Measurements from ENCODE around the gene KDM5A. TPM values are rescaled to one million over a fixed set of nuclear protein-coding genes. Genes with fewer than 3 reads are reported as not detected.
"Not testable (repeated sequence)": the region's sequence is repeated elsewhere in the genome, so short reads cannot be mapped to it uniquely, and the experiment has no call there.

The KDM5A gene
- total RNA-seq, result 35.1 and 51.6 TPM in 2 replicates

GRCh38 chr12:389142-390096 is at the start of gene KDM5A:
Gene KDM5A (minus strand): TSS chr12:389320. CDS start chr12:389091, 229 bp downstream.
- peak; percentile 92 to 96 for DNase-seq (ENCODE audit: low read depth in 2 of 2)

DNA sequence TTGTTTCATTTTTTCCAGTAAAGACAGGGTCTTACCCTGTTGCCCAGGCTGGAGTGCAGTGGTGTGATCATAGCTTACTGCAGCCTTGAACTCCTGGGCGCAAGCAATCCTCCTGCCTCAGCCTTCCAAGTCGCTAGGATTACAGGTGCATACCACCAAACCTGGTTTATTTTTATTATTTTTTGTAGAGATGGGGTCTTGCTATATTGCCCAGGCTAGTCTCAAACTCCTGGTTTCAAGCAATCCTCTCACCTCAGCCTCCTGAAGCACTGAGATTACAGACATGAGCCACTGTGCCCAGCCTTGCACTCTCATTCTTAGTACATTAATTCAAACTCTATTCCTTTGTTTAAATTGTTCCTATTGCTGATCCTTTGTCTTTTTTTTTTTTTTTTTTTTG is 46.6 kb upstream of the KDM5A start:
- not testable (repeated sequence) for DNase-seq (ENCODE audit: low read depth in 2 of 2)

GRCh38 chr12:422526-422925 is 33.4 kb upstream of the KDM5A start:
- no peak for DNase-seq (ENCODE audit: low read depth in 2 of 2)

GRCh38 chr12:418432-418831 is 29.3 kb upstream of the KDM5A start:
- DNase-seq (ENCODE audit: low read depth in 2 of 2), result no peak

DNA sequence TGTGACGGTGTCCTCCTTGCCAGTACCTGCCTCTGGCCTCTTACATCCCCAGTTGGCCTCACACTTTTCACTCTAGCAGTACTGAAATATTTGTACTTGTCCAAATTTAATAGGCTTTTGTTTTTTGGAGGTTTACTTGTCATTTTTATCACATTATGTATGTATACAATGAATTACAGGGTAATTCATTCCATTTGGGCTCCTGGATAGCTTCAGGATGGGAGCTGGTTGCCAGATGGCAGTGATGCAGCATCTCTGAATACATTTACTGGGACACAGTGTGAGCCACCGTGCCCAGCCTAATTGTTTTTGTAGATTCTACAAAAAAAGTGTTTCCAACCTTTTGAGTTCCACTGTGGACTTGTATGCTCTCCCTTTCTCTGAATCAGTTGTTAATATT is 25.7 kb upstream of the KDM5A start:
- no peak for DNase-seq (ENCODE audit: low read depth in 2 of 2)

- DNase-seq (ENCODE audit: low read depth in 2 of 2), result peak; percentile 44 to 58
These were observed 12.9 kb upstream of the KDM5A start for GRCh38 chr12:402029-402389.

DNA sequence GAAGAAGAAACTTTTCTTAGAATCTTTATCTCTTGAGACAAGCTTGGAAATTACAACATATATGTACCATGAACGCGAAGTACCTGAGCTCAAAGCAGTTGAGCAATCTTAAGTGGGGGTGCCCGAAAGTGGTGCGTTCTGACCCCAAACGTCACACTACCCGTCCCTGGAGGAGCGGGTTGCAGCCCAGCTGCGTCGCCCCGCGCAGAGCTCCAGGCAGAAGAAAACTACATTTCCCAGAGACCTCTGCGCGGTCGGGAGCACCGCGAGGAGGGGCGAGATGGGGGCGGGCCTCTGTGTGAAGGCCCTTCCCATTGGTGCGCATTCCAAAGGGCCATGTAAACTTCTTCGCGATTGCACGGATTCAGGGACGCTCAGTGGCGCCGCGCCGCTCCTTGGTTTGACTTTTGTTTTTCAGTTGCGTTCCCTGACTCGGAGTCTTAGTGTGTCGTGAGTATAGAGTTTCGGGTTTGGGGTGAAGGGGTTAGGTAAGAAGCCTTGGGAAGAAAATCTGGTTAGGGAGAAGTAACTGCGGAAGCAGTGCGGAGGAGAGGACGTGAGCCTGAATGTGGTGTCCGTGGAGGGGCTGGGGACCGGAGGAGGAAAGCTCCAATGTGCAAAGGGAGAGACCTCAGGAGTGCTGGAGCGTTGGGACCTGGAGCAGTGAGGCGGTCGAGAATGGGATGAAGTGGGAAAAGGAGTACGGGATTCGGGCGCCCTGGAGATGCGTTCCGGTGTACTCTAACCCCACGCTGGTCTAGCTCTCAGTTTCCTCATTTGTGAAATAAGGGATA is 12.3 kb upstream of the KDM5A start, which contains the start of gene CCDC77:
CCDC77 (plus strand) TSS at position 410 of the 794 bp plus-strand sequence. CDS start 7,740 bp downstream, outside the sequence.
- DNase-seq (ENCODE audit: low read depth in 2 of 2), result peak; percentile 93 to 96

DNA sequence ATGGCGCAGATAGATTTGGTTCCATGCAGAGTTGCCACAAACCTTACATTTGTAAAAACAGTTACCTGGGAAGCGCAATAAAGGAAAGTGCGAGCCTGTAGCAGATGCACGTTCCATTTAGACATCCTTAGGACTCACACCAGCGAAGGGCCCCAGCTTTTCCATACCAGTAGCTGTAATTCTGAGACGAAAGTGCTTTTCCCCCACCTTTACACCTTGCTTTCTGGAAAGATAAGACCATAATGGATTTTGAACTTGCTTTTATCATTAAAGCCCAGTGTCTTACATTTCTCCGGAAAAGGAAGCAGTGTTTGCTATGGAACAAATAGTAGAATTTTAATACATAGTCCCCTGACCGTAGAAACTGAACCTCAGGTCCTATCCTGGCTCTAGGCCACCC is 11.7 kb upstream of the KDM5A start:
- DNase-seq (ENCODE audit: low read depth in 2 of 2), result no peak

- peak; percentile 41 to 54 for DNase-seq (ENCODE audit: low read depth in 2 of 2)
These were observed 479 bp downstream of the KDM5A start for GRCh38 chr12:388541-389141.

DNA sequence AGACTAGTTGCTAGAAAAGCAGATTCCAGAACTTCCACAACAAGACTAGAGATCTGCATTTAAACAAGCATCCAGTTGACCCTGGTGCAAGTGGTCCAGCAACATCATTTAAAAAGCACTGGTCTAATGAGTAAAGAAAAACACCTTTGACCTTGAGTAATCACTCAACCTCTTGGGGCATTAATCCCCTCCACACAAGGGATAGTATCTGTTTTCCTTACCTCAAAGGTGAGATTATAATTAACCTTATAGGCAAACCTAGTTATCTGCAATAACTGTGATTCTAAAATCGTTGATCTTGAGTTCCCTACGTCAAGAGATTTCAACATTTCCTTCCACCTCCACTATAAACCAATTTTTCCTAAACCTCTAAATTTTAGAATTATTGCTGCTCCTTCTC is 1.1 kb downstream of the KDM5A start:
- peak in 1 of 2 donors; percentile 12 for DNase-seq (ENCODE audit: low read depth in 2 of 2)

GRCh38 chr12:386651-387050 is 2.5 kb downstream of the KDM5A start:
- peak in 1 of 2 donors; percentile 42 for DNase-seq (ENCODE audit: low read depth in 2 of 2)

DNA sequence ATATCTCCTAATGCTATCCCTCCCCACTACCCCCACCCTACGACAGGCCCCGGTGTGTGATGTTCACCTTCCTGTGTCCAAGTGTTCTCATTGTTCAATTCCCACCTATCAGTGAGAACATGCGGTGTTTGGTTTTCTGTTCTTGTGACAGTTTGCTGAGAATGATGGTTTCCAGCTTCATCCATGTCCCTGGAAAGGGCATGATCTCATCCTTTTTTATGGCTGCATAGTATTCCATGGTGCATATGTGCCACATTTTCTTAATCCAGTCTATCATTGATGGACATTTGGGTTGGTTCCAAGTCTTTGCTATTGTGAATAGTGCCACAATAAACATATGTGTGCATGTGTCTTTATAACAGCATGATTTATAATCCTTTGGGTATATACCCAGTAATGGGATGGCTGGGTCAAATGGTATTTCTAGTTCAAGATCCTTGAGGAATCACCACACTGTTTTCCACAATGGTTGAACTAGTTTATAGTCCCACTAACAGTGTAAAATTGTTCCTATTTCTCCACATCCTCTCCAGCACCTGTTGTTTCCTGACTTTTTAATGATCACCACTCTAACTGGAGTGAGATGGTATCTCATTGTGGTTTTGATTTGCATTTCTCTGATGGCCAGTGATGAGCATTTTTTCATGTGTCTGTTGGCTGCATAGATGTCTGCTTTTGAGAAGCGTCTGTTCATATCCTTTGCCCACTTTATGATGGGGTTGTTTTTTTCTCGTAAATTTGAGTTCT is 18.2 kb downstream of the KDM5A start:
- DNase-seq (ENCODE audit: low read depth in 2 of 2), result not testable (repeated sequence)

- no peak for DNase-seq (ENCODE audit: low read depth in 2 of 2)
These were observed 21.1 kb downstream of the KDM5A start for GRCh38 chr12:367972-368371.

GRCh38 chr12:366820-367219 is 22.3 kb downstream of the KDM5A start:
- no peak for DNase-seq (ENCODE audit: low read depth in 2 of 2)

- DNase-seq (ENCODE audit: low read depth in 2 of 2), result no peak
These were observed 30.0 kb downstream of the KDM5A start for GRCh38 chr12:359091-359490.

GRCh38 chr12:356276-356988 is 32.7 kb downstream of the KDM5A start:
- DNase-seq (ENCODE audit: low read depth in 2 of 2), result peak in 1 of 2 donors; percentile 5

DNA sequence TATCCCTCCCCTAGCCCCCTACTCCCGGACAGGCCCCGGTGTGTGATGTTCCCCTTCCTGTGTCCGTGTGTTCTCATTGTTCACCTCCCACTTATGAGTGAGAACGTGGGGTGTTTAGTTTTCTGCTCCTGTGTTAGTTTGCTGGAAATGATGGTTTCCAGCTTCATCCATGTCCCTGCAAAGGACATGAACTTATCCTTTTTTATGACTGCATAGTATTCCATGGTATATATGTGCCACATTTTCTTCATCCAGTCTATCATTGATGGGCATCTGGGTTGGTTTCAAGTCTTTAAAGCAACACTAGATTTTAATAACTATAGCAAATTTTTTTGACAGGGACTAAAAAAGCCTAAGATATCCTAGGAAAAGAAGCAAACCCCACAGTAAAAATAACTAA is 37.9 kb downstream of the KDM5A start:
- not testable (repeated sequence) for DNase-seq (ENCODE audit: low read depth in 2 of 2)

GRCh38 chr12:349625-350024 is 39.5 kb downstream of the KDM5A start:
- DNase-seq (ENCODE audit: low read depth in 2 of 2), result not testable (repeated sequence)

- not testable (repeated sequence) for DNase-seq (ENCODE audit: low read depth in 2 of 2)
These were observed 46.1 kb downstream of the KDM5A start for GRCh38 chr12:343036-343435.

- no peak for DNase-seq (ENCODE audit: low read depth in 2 of 2)
These were observed 52.1 kb downstream of the KDM5A start for GRCh38 chr12:337039-337438.

All from lung microvascular endothelial cell (primary cell).